ENCODE results near the gene LYPD6B.
A peak's percentile ranks its signal among the peaks of the same experiment; 100 is the strongest.

Gene LYPD6B

GRCh38 chr2:149075105-149075504, 36.6 kb downstream of the LYPD6B start:
- peaks cover 10% of the 10 kb centered on the region for H3K27me3 ChIP-seq (ENCODE audit: control insufficient read depth, insufficient read depth, low read length, poor library complexity, severe bottlenecking)
- peaks cover 22% of the 10 kb centered on the region for H3K4me1 ChIP-seq (ENCODE audit: control insufficient read depth, insufficient read depth, low read length)
- no peak overlapping the region for H3K4me3 ChIP-seq (ENCODE audit: insufficient read depth, low read depth, low read length)
- no peaks in the 10 kb centered on the region for H3K36me3 ChIP-seq (ENCODE audit: control insufficient read depth, insufficient read depth, low read length)
- WGBS, 2 experiments, result 85 to 98% methylated on average over 1 to 2 of the region's 2 CpGs
- H3K9me3 ChIP-seq (ENCODE audit: control insufficient read depth, low read length), result no peaks in the 10 kb centered on the region
- no peak overlapping the region for H3K27ac ChIP-seq (ENCODE audit: insufficient read depth, low read depth, low read length, poor library complexity, severe bottlenecking)

GRCh38 chr2:149075853-149076252, 37.4 kb downstream of the LYPD6B start:
- 53 to 54% methylated on average over 10 of the region's 10 CpGs for WGBS, 2 experiments
- Histone ChIP-seq H3K27me3 (ENCODE audit: control insufficient read depth, insufficient read depth, low read length, poor library complexity, severe bottlenecking) (peaks cover 10% of the 10 kb centered on the region), H3K4me1 (ENCODE audit: control insufficient read depth, insufficient read depth, low read length) (peaks cover 22% of the 10 kb centered on the region), H3K36me3 (ENCODE audit: control insufficient read depth, insufficient read depth, low read length) (no peaks in the 10 kb centered on the region), H3K9me3 (ENCODE audit: control insufficient read depth, low read length) (no peaks in the 10 kb centered on the region), H3K27ac (ENCODE audit: insufficient read depth, low read depth, low read length, poor library complexity, severe bottlenecking) (no peak overlapping the region), H3K4me3 (ENCODE audit: insufficient read depth, low read depth, low read length) (no peak overlapping the region)

GRCh38 chr2:149076863-149077412, 38.4 kb downstream of the LYPD6B start:
- H3K4me3 ChIP-seq (ENCODE audit: insufficient read depth, low read depth, low read length), result no peak overlapping the region
- H3K27ac ChIP-seq (ENCODE audit: insufficient read depth, low read depth, low read length, poor library complexity, severe bottlenecking), result peak overlapping the region; percentile 72
- WGBS, 2 experiments, result 8 to 15% methylated on average over 5 of the region's 5 CpGs
- peaks cover 10% of the 10 kb centered on the region for H3K27me3 ChIP-seq (ENCODE audit: control insufficient read depth, insufficient read depth, low read length, poor library complexity, severe bottlenecking)
- H3K36me3 ChIP-seq (ENCODE audit: control insufficient read depth, insufficient read depth, low read length), result no peaks in the 10 kb centered on the region
- peaks cover 31% of the 10 kb centered on the region for H3K4me1 ChIP-seq (ENCODE audit: control insufficient read depth, insufficient read depth, low read length)
- H3K9me3 ChIP-seq (ENCODE audit: control insufficient read depth, low read length), result no peaks in the 10 kb centered on the region

- Histone ChIP-seq H3K4me1 (ENCODE audit: control insufficient read depth, insufficient read depth, low read length) (peaks cover 40% of the 10 kb centered on the region), H3K36me3 (ENCODE audit: control insufficient read depth, insufficient read depth, low read length) (no peaks in the 10 kb centered on the region), H3K4me3 (ENCODE audit: insufficient read depth, low read depth, low read length) (no peak overlapping the region), H3K9me3 (ENCODE audit: control insufficient read depth, low read length) (no peaks in the 10 kb centered on the region), H3K27ac (ENCODE audit: insufficient read depth, low read depth, low read length, poor library complexity, severe bottlenecking) (no peak overlapping the region), H3K27me3 (ENCODE audit: control insufficient read depth, insufficient read depth, low read length, poor library complexity, severe bottlenecking) (peaks cover 10% of the 10 kb centered on the region)
- 46 to 69% methylated on average over 3 of the region's 3 CpGs for WGBS, 2 experiments
Observed at GRCh38 chr2:149077861-149078260, 39.4 kb downstream of the LYPD6B start.

GRCh38 chr2:149080099-149080498, 41.6 kb downstream of the LYPD6B start:
- Histone ChIP-seq H3K27me3 (ENCODE audit: control insufficient read depth, insufficient read depth, low read length, poor library complexity, severe bottlenecking) (peaks cover 10% of the 10 kb centered on the region), H3K27ac (ENCODE audit: insufficient read depth, low read depth, low read length, poor library complexity, severe bottlenecking) (no peak overlapping the region), H3K4me3 (ENCODE audit: insufficient read depth, low read depth, low read length) (no peak overlapping the region), H3K9me3 (ENCODE audit: control insufficient read depth, low read length) (no peaks in the 10 kb centered on the region), H3K4me1 (ENCODE audit: control insufficient read depth, insufficient read depth, low read length) (peaks cover 43% of the 10 kb centered on the region), H3K36me3 (ENCODE audit: control insufficient read depth, insufficient read depth, low read length) (no peaks in the 10 kb centered on the region)
- 87 to 90% methylated on average over 3 of the region's 3 CpGs for WGBS, 2 experiments

GRCh38 chr2:149080971-149081370, 42.5 kb downstream of the LYPD6B start:
- Histone ChIP-seq H3K27me3 (ENCODE audit: control insufficient read depth, insufficient read depth, low read length, poor library complexity, severe bottlenecking) (peaks cover 10% of the 10 kb centered on the region), H3K4me3 (ENCODE audit: insufficient read depth, low read depth, low read length) (no peak overlapping the region), H3K9me3 (ENCODE audit: control insufficient read depth, low read length) (no peaks in the 10 kb centered on the region), H3K27ac (ENCODE audit: insufficient read depth, low read depth, low read length, poor library complexity, severe bottlenecking) (no peak overlapping the region), H3K36me3 (ENCODE audit: control insufficient read depth, insufficient read depth, low read length) (no peaks in the 10 kb centered on the region), H3K4me1 (ENCODE audit: control insufficient read depth, insufficient read depth, low read length) (peaks cover 41% of the 10 kb centered on the region)
- 10 to 17% methylated on average over 1 of the region's 1 CpG for WGBS, 2 experiments

GRCh38 chr2:149082079-149082478, 43.6 kb downstream of the LYPD6B start:
- H3K27me3 ChIP-seq (ENCODE audit: control insufficient read depth, insufficient read depth, low read length, poor library complexity, severe bottlenecking), result peaks cover 10% of the 10 kb centered on the region
- no peak overlapping the region for H3K4me3 ChIP-seq (ENCODE audit: insufficient read depth, low read depth, low read length)
- no peaks in the 10 kb centered on the region for H3K36me3 ChIP-seq (ENCODE audit: control insufficient read depth, insufficient read depth, low read length)
- H3K9me3 ChIP-seq (ENCODE audit: control insufficient read depth, low read length), result no peaks in the 10 kb centered on the region
- peaks cover 31% of the 10 kb centered on the region for H3K4me1 ChIP-seq (ENCODE audit: control insufficient read depth, insufficient read depth, low read length)
- 55 to 64% methylated on average over 2 to 3 of the region's 3 CpGs for WGBS, 2 experiments
- peak overlapping the region; percentile 47 for H3K27ac ChIP-seq (ENCODE audit: insufficient read depth, low read depth, low read length, poor library complexity, severe bottlenecking)

GRCh38 chr2:149082735-149083134, 44.2 kb downstream of the LYPD6B start:
- H3K9me3 ChIP-seq (ENCODE audit: control insufficient read depth, low read length), result no peaks in the 10 kb centered on the region
- WGBS, 2 experiments, result 50 to 51% methylated on average over 4 of the region's 4 CpGs
- peaks cover 25% of the 10 kb centered on the region for H3K4me1 ChIP-seq (ENCODE audit: control insufficient read depth, insufficient read depth, low read length)
- no peak overlapping the region for H3K4me3 ChIP-seq (ENCODE audit: insufficient read depth, low read depth, low read length)
- no peaks in the 10 kb centered on the region for H3K36me3 ChIP-seq (ENCODE audit: control insufficient read depth, insufficient read depth, low read length)
- H3K27me3 ChIP-seq (ENCODE audit: control insufficient read depth, insufficient read depth, low read length, poor library complexity, severe bottlenecking), result peaks cover 10% of the 10 kb centered on the region
- no peak overlapping the region for H3K27ac ChIP-seq (ENCODE audit: insufficient read depth, low read depth, low read length, poor library complexity, severe bottlenecking)

- 95 to 97% methylated on average over 7 of the region's 7 CpGs for WGBS, 2 experiments
- Histone ChIP-seq H3K4me3 (ENCODE audit: insufficient read depth, low read depth, low read length) (no peak overlapping the region), H3K4me1 (ENCODE audit: control insufficient read depth, insufficient read depth, low read length) (peaks cover 21% of the 10 kb centered on the region), H3K36me3 (ENCODE audit: control insufficient read depth, insufficient read depth, low read length) (no peaks in the 10 kb centered on the region), H3K27ac (ENCODE audit: insufficient read depth, low read depth, low read length, poor library complexity, severe bottlenecking) (no peak overlapping the region), H3K9me3 (ENCODE audit: control insufficient read depth, low read length) (no peaks in the 10 kb centered on the region), H3K27me3 (ENCODE audit: control insufficient read depth, insufficient read depth, low read length, poor library complexity, severe bottlenecking) (no peaks in the 10 kb centered on the region)
Observed at GRCh38 chr2:149084924-149085795, 46.7 kb downstream of the LYPD6B start.

- Histone ChIP-seq H3K4me1 (ENCODE audit: control insufficient read depth, insufficient read depth, low read length) (peaks cover 4% of the 10 kb centered on the region), H3K4me3 (ENCODE audit: insufficient read depth, low read depth, low read length) (no peak overlapping the region), H3K27me3 (ENCODE audit: control insufficient read depth, insufficient read depth, low read length, poor library complexity, severe bottlenecking) (no peaks in the 10 kb centered on the region), H3K27ac (ENCODE audit: insufficient read depth, low read depth, low read length, poor library complexity, severe bottlenecking) (no peak overlapping the region), H3K9me3 (ENCODE audit: control insufficient read depth, low read length) (no peaks in the 10 kb centered on the region), H3K36me3 (ENCODE audit: control insufficient read depth, insufficient read depth, low read length) (no peaks in the 10 kb centered on the region)
- 73 to 90% methylated on average over 4 of the region's 4 CpGs for WGBS, 2 experiments
Observed at GRCh38 chr2:149087751-149088150, 49.3 kb downstream of the LYPD6B start.
